Pancreas (tissue), 10 donors: ENCODE results near the gene ARL16. TPM values are rescaled to one million over a fixed set of nuclear protein-coding genes. Genes with fewer than 3 reads are reported as not detected.

Experiments
- ATAC-seq, 4 donors: fragments of 200-7000 bp; cut with Tn5 transposase; one replicate each; pipeline versions ENCODE4 v1.8.0 to v1.9.1; 2020; ENCODE audit warnings: mild to moderate bottlenecking in 4 of 4, moderate library complexity in 4 of 4
- DNase-seq, 6 donors: peaks; one replicate each; pipeline ENCODE4 v3.0.0-alpha.2; 2020
- FAIRE-seq: peaks from 2 replicates; lab custom pipeline; 2012; peaks lifted over from hg19 to GRCh38; lab: Jason Lieb, UNC
- H3K27ac ChIP-seq, 4 donors: fragments of 200-600 bp; sonication (generic); 1 replicate in 3 of 4; 2 replicates in 1 of 4; pipeline versions ENCODE4 v1.5.0 to v1.8.0; 2020
- H3K27me3 ChIP-seq, 4 donors: fragments of 200-600 bp; one replicate each; pipeline ENCODE4 v1.8.0; 2021
- H3K36me3 ChIP-seq, 3 donors: fragments of 200-600 bp; sonication (generic) in 1 of 3; one replicate each; pipeline versions ENCODE4 v1.5.0 to v1.8.0; 2020 to 2021
- H3K4me1 ChIP-seq, 3 donors: fragments of 200-600 bp; one replicate each; pipeline ENCODE4 v1.8.0; 2021
- H3K4me3 ChIP-seq, 4 donors: fragments of 200-600 bp; sonication (generic) in 2 of 4; one replicate each; pipeline versions ENCODE4 v1.5.0 to v1.8.0; 2020 to 2021
- H3K9me3 ChIP-seq, 4 donors: fragments of 200-600 bp; one replicate each; pipeline ENCODE4 v1.8.0; 2021
- CTCF ChIP-seq, 4 donors: fragments of 200-600 bp; sonication (generic) in 3 of 4; IDR thresholded peaks; one replicate each; pipeline versions ENCODE4 v1.5.0 to v1.8.0; 2021; ENCODE audit warnings: antibody characterized with exemption in 4 of 4
- WGBS, 2 donors: extraction: QIAGEN DNeasy Blood & Tissue Kit; methylation state at CpG; one replicate each; pipeline ENCODE4 v1.1.7; 2013; 5-methylcytosine and 5-hydroxymethylcytosine counted together
- intact Hi-C, 3 donors: fragments of 100-400 bp; cut with DNase I; formaldehyde crosslinking; loops; one replicate each; pipeline versions ENCODE4 v1.11.1 to v1.14.2; 2022
- polyA plus RNA-seq, 2 donors: library from polyadenylated mRNA; stranded (reverse); fragments of 200-250 nt; gene quantifications; one replicate each; pipeline ENCODE4 v1.2.3, GENCODE V29; 2013
- total RNA-seq, 6 donors: library from RNA; stranded (reverse); fragmentation: NEBNext Ultra II Directional in 4 of 6; extraction: Animal tissue kit (Norgen Biotek cat#: 25700) in 4 of 6; gene quantifications; one replicate each; pipeline versions ENCODE4 v1.2.1 to v1.2.4, GENCODE V29; 2021 to 2023
- donor health status: healthy with polysubstance abuse.
- donor health status: DM: no; HTN: no; CAD: no; lungs with moderate emphysema.
- donor health status: DM: no; HTN: no; CAD: no.
- donor health status: control.
- donor health status: control.
- donor health status: Bipolar disorder and iron deficiency.
- donor health status: DM: yes; HTN: yes; CAD: no.
- donor health status: DM: no; HTN: no; CAD: no.
- donor health status: DM: no; HTN: no; CAD: no.
- donor health status: DM: yes; HTN: yes; CAD: no.

ARL16 gene
- total and polyA plus RNA-seq, 8 donors = 10.5 to 119 (median 13.7) TPM

DNA sequence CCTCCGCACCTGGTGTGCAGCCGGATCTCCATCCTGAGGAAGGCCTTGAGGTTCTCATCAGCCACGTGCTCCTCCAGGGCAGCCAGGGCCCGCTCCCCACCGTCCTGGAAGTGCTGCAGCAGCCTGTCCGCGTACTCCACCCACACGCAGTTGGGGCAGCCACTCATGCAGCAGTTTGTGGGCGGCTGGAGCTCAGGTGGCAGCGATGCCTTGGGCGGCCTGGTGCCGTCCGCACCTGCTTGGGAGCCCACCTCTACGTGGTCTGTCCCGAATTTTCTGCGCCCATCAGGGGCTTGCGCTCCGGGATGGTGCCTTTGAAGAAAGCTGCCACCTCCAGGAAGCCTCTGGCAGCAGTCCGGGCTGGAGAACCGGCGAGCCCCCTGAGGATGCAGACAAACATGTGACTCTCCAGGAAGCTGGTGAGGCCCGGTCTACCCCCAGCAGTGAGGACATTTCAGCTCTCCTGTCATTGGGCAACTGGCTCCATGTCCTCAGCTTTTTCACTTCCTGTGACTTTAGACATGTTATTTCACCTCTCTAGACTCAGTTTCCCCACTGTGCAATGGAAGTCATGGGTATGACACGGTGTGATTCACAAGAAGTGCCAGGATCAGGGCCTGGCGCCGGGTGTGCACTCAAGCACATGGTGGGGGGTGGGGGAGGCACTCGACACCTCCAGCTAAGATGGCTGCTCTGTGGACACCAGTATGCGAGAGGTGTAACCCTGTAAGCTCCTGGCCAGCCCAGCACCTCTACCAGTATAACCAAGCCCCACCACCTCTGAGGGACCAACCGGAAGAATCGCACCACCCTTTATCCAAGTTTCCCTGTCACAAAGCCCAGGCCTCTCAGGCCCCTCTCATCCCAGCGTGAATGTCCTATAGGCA lies 18.1 kb downstream of the ARL16 start:
- DNase-seq (peak in 1 of 6 donors; percentile 39), FAIRE-seq (no peak), ATAC-seq (peak; percentile 3 to 33 (median 6))
- Histone ChIP-seq H3K4me3 (peak overlapping the region; percentile 80 to 99 (median 98)), H3K9me3 (no peaks in the 10 kb centered on the region), H3K27me3 (no peaks in the 10 kb centered on the region), H3K4me1 (peaks cover 0 to 18% (median 6%) of the 10 kb centered on the region in 3 donors), H3K27ac (peak overlapping the region in 3 of 4 donors; percentile 33 to 63 (median 62)), H3K36me3 (no peaks in the 10 kb centered on the region)
- 62 to 63% methylated on average over 30 of the region's 30 CpGs for WGBS, 2 donors
- no peak for TF ChIP-seq CTCF (IDR thresholded peaks at IDR 0.05)
- intact Hi-C loops = no loop called here

DNA sequence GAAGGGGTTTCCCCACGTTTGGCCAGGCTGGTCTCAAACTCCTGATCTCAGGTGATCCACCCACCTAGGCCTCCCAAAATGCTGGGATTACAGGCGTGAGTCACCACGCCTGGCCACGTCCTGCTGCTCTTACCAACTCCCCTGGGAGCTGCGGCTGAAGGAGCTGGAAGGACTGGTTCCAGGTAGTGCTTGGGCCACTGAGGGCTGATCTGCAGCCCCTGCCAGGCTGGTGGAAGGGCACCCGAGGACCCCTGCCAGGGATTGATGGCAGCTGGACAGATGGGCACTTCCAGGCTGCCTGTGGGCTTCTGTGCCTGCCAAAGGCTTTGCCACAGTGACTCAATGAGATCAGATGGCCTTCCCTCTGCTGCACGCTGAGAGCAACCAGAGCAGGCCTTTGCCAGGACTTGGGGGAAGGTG lies 19.5 kb downstream of the ARL16 start:
- FAIRE-seq (no peak), ATAC-seq (no peak), DNase-seq (no peak)
- Histone ChIP-seq H3K4me3 (no peak overlapping the region), H3K4me1 (peaks cover 13 to 28% (median 15%) of the 10 kb centered on the region in 3 donors), H3K9me3 (no peaks in the 10 kb centered on the region), H3K27me3 (no peaks in the 10 kb centered on the region), H3K27ac (no peak overlapping the region), H3K36me3 (no peaks in the 10 kb centered on the region)
- intact Hi-C loops = no loop called here
- no peak for TF ChIP-seq CTCF (IDR thresholded peaks at IDR 0.05)
- 73 to 94% methylated on average over 7 of the region's 7 CpGs for WGBS, 2 donors

- no peak overlapping the region for H3K4me3 ChIP-seq
- ATAC-seq = no peak
- no peaks in the 10 kb centered on the region for H3K36me3 ChIP-seq
- 90 to 93% methylated on average over 4 of the region's 4 CpGs for WGBS, 2 donors
- no peak for TF ChIP-seq CTCF (IDR thresholded peaks at IDR 0.05)
- FAIRE-seq = no peak
- peaks cover 13 to 26% (median 19%) of the 10 kb centered on the region in 3 donors for H3K4me1 ChIP-seq
- DNase-seq = no peak
- intact Hi-C loops = no loop called here
- no peak overlapping the region for H3K27ac ChIP-seq
- no peaks in the 10 kb centered on the region for H3K9me3 ChIP-seq
- H3K27me3 ChIP-seq = no peaks in the 10 kb centered on the region
These were observed 21.6 kb downstream of the ARL16 start for GRCh38 chr17:81662002-81662401.

DNA sequence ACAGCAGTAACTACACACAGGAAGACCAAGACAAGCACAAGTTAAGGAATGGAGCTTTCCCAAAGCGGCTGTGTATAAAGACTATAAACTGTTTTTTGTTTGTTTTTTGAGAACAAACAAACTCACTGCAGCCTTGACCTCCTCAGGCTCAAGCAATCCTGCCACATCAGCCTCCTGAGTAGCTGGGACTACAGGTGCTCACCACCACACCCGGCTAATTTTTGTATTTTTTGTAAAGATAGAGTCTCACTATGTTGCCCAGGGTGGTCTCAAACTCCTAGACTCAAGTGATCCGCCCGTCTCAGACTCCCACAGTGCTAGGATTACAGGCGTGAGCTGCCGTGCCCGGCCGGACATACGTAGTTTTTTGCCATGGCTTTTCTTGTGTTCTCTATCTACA lies 23.2 kb downstream of the ARL16 start:
- Histone ChIP-seq H3K27ac (peak overlapping the region; percentile 73 to 91 (median 82)), H3K9me3 (no peaks in the 10 kb centered on the region), H3K36me3 (no peaks in the 10 kb centered on the region), H3K4me1 (peaks cover 13 to 23% (median 16%) of the 10 kb centered on the region in 3 donors), H3K4me3 (no peak overlapping the region), H3K27me3 (no peaks in the 10 kb centered on the region)
- no peak for TF ChIP-seq CTCF (IDR thresholded peaks at IDR 0.05)
- 90 to 95% methylated on average over 9 of the region's 9 CpGs for WGBS, 2 donors
- FAIRE-seq (no peak), ATAC-seq (no peak), DNase-seq (no peak)
- intact Hi-C loops = no loop called here

- peak; percentile 50 to 80 (median 74) for ATAC-seq
- no peaks in the 10 kb centered on the region for H3K9me3 ChIP-seq
- no peak for DNase-seq
- no peak overlapping the region for H3K4me3 ChIP-seq
- peak overlapping the region; percentile 73 to 91 (median 82) for H3K27ac ChIP-seq
- peaks cover 13 to 18% (median 13%) of the 10 kb centered on the region in 3 donors for H3K4me1 ChIP-seq
- TF ChIP-seq CTCF (IDR thresholded peaks at IDR 0.05) = no peak
- no peaks in the 10 kb centered on the region for H3K27me3 ChIP-seq
- intact Hi-C loops = no loop called here
- no peak for FAIRE-seq
- WGBS, 2 donors = 51 to 53% methylated on average over 5 of the region's 5 CpGs
- no peaks in the 10 kb centered on the region for H3K36me3 ChIP-seq
These were observed 24.6 kb downstream of the ARL16 start for GRCh38 chr17:81659038-81659437.
